HG03103 (cell line): ENCODE results near the gene ICE2.

Source experiments
- ATAC-seq: cut with Tn5 transposase; IDR thresholded peaks from one replicate; pipeline ENCODE4 v1.9.1; 2021; ENCODE audit warnings: low read depth; ENCODE audit not compliant: unreplicated experiment

ICE2 gene

GRCh38 chr15:60391722-60392315 lies 87.1 kb downstream of the ICE2 start:
- no peak for ATAC-seq

GRCh38 chr15:60390871-60391501 lies 88.0 kb downstream of the ICE2 start:
- ATAC-seq = no peak

DNA sequence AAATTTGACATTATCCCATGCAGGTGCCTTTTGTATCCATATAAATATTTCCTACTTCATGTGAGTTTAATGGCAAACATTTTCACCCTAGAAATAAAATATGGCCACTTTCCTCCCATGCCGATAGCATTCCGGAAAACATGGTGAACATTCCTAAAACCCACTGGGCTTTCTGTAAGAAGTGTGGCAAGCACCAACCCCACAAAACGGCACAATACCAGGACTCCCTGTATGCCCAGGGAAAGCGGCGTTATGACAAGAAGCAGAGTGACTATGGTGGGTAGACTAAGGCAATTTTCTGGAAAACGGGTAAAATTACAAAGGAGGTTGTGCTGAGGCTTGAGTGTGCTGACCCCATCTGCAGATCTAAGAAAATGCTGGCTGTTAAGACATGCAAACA lies 88.7 kb downstream of the ICE2 start:
- ATAC-seq = no peak

DNA sequence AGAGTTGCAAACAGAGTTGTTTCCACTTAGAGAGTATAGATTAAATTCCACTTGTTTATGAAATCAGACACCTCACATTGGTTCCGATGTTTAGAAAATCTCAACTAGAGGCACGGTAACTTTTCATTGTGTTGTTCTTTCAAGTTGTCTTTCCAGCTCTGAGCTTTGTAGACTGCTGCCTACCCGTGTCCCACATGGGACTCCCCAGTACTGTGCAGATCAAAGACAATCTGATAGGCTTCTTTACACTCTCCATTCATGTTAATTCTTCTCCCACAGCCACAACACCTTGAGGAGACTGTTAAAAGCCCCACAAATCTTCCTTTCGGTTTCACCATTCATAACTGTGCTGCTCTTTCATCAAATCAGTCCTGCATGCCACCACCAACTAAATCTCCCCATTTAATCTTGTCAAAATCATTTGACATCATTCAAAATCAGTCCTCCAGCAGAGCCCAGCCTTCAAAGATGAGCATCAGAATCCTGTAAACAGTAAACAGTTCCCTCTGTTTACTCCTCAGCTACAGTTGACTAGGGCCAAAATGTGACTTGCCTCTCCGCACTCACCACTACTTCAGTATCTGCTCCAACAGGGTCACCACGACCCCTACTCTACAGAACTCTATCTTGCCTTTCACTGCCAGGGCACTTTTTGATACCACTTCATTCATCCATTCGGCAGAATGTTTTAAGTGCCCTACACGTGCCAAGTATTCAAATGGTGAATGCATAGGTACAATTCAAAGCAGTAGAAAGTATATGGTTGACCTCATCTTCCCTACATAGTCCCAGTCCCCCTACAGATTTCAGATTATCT lies 89.5 kb downstream of the ICE2 start:
- no peak for ATAC-seq

GRCh38 chr15:60387321-60387720 lies 91.6 kb downstream of the ICE2 start:
- ATAC-seq = no peak

GRCh38 chr15:60386615-60387014 lies 92.3 kb downstream of the ICE2 start:
- no peak for ATAC-seq

DNA sequence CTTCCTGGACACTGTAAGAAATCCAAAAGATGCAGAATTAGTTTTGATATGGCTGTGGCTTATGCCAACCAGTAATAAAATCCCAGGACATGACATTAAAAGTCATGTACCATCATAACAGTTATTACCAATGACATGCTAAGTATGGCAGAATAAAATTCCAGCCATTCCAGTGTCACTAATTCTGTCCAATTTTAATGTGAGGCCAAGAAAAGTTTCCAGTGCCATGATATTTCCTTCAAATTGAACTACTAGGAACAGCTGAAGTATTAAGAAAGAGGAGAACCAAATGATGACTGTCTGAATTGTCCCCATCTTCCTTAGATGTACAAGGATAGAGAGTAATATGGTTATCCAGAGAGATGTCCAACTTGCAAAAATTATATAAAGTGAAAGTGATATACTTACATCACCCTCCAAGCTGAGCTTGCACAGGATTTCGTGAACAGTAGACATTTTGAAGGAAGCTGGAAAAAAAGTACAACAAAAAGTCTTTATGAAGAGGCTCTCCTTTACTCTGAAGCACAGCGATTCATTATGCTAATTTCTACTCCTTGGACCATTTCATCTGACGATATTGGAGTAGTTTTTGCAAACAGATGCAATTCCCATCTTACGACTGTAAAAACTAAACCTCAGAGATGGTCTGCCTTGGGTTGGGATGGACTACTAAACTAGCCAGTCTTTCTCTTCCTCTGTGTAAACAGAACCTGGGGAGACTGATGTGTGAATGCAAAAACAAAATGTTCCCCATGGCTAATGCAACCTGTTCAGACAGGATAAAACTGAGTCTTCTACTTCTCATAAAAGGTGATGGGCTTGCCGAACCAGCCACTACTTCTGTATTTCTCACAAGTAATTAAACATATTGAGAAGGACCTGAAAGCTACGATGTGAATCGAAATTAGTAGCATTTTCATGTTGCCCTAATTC lies 93.1 kb downstream of the ICE2 start:
- ATAC-seq = no peak

- ATAC-seq = no peak
Measured at GRCh38 chr15:60384526-60385126, 94.3 kb downstream of the ICE2 start.

DNA sequence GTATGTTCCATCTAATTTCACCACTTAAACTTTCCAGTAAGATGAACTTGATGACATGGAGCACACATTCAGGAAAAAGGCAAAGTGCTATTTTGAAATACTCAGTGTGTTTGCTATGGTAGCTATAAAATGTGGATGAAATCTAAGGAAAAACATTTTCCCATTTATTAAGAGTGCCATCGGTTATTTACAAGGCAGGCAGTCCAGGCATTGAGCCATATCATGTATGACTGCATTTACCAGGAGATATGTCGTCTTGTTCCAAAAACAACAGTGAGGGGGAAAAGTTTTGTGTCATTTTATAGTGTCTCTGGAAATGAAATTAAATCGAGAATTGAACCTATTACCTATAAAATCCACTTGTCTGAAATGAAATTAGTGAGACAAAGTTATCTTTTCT lies 94.9 kb downstream of the ICE2 start:
- no peak for ATAC-seq

DNA sequence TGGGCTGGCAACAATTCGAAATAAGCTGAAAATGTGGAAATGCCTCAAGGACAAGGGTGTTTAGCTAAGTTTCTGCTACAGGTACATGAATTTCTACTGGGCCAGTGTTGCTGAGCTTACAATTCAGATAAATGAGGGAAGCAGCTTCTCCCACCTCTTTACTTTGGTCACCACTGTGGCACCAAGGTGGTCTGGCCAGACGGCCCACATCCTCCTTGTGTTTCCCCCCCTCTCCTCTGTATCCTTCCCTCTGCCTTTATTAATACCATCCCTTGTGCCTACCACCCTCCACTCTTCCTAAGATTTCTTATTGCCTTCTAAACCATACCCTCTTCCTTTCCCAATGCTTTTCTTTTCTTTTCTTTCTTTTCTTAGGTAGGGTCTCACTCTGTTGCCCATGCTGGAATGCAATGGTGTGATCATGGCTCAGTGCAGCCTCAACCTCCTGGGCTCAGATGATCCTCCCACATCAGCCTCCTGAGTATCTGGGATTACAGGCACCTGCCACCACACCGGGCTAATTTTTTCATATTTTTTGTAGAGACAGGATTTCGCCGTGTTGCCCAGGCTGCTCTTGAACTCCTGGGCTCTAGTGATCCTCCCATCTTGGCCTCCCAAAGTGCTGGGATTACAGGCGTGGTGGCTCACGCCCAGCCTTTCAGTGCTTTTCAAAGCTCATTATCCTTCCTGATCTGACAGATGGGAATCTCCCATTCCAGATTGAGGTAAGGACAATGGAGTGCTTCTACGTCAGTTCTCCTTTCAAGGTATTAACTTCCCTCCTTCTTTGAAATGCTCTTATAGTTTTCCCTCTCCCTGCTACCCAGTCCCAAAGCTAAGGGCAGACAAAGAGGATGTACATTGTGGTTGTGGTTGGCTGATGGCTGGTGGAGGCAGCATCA lies 95.9 kb downstream of the ICE2 start:
- no peak for ATAC-seq

- no peak for ATAC-seq
Measured at GRCh38 chr15:60381148-60381788, 97.7 kb downstream of the ICE2 start.

- no peak for ATAC-seq
Measured at GRCh38 chr15:60379525-60380274, 99.2 kb downstream of the ICE2 start.

- ATAC-seq = no peak
Measured at GRCh38 chr15:60379185-60379524, 99.8 kb downstream of the ICE2 start.

- no peak for ATAC-seq
Measured at GRCh38 chr15:60376677-60377095, 102.3 kb downstream of the ICE2 start.

GRCh38 chr15:60375306-60375705 lies 103.6 kb downstream of the ICE2 start:
- ATAC-seq = no peak

DNA sequence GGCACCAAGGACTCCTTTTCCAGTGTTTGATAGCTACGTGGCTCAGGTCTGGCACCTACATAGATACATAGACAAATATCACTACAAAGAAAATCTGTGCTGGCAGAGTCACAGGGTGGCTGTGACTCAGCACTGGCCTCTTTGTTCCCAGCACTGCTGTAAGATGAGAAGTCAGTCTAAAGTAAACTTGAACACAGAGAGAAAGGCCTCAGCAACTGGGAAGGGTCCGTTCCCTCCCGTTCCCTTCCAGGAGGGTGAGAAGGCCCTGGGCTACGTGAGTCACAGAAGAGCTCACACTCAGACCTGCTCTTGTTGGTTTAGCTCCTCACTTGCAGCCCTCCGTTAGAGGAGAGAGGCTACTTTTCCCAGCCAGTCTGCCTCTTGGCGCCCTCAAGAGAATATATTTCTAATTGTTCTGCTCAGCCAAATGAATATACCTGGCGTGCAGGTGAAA lies 104.3 kb downstream of the ICE2 start:
- ATAC-seq = no peak

DNA sequence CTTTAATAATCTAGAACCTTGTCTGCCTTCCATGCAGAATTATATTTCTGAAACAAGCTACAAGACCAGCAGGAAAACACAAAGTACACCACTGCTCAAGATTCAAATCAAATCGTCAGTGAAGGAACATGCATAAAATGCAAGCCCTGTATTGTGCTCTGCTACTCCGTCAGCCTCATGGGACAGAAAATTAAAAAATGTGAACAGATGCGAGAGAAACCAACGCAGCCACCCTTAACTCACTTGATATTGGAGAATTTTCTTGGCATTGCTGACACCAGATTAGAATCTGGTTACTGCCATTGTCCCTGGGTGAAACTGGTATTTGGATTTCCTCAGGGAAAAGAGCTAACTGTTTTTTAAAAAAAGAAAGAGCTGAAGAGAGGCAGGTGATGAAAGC lies 104.7 kb downstream of the ICE2 start:
- ATAC-seq = no peak

DNA sequence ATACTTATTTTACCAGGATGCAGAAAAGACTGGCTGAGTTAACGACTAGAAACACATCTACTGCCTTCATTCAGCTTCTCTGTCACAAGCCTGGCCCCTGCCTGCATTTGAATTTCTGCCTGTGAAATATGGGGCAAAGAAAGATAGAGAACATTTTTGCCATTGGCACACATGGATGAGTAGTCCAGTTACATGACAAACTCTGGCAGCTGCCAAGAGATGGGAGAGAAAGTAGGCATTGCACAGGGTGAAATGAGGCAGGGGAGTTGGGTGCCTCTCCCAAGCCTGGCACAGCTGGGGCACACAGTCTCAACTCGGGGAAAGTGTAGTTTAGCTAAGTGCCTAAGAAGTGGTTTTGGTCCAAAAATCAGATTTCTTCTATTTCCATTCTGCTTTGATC lies 105.2 kb downstream of the ICE2 start:
- no peak for ATAC-seq
